ENCODE results near the gene POMGNT1. TPM values are rescaled to one million over a fixed set of nuclear protein-coding genes. Genes with fewer than 3 reads are reported as not detected.

POMGNT1 gene
- total and polyA plus RNA-seq, 2 of the 8 experiments (the other 6 are each of a cell fraction or from before 2014, with no cell fraction given), result 28.0 to 40.3 TPM

GRCh38 chr1:46157916-46158311, 40.3 kb downstream of the POMGNT1 start (continued):
- TF ChIP-seq CHD7 (IDR thresholded peaks at IDR 0.05; ENCODE audit: insufficient replicate concordance, low read length) (no peak), GTF2F1 (IDR thresholded peaks at IDR 0.05; ENCODE audit: borderline replicate concordance, low read depth, low read length) (no peak), SUZ12 (IDR thresholded peaks at IDR 0.05; ENCODE audit: low read length) (no peak), SIRT6 (IDR thresholded peaks at IDR 0.05; ENCODE audit: low read length) (no peak), EGR1 (IDR thresholded peaks at IDR 0.05; ENCODE audit: borderline replicate concordance, low read depth, low read length) (no peak), TEAD4 (IDR thresholded peaks at IDR 0.05; ENCODE audit: low read depth, low read length) (no peak)
